MCF 10A (cell line): Measurements from ENCODE around the gene CAMK4. TPM values are rescaled to one million over a fixed set of nuclear protein-coding genes. Genes with fewer than 3 reads are reported as not detected.

Experiments
- BruUV-seq: library from RNA; stranded (reverse); fragments of 400-500 nt; replicated peaks from 2 replicates; lab custom pipeline; 2021; lab: Mats Ljungman, UMichigan
- CTCF ChIA-PET: fragments of 300-600 bp; sonication (Branson Sonifier 250); formaldehyde crosslinking; extraction: SDS; loops from one replicate; lab custom pipeline; 2021; ENCODE audit warnings: antibody characterized with exemption, inconsistent platforms; lab: Yijun Ruan, JAX
- POLR2A ChIA-PET: fragments of 300-600, 350-650 bp; sonication (Branson Sonifier 250); formaldehyde crosslinking; extraction: SDS; loops from one replicate; lab custom pipeline; 2020; ENCODE audit warnings: antibody characterized with exemption, inconsistent platforms; lab: Yijun Ruan, JAX
- DNase-seq: peaks from one replicate; pipeline ENCODE4 v3.0.0-alpha.2; 2018; ENCODE audit not compliant: unreplicated experiment
- H3K27ac Mint-ChIP-seq: one replicate; pipeline ENCODE4 v1.8.0; 2022; ENCODE audit warnings: mild to moderate bottlenecking, low read depth, mixed read lengths; ENCODE audit not compliant: unreplicated experiment
- H3K27me3 Mint-ChIP-seq: one replicate; pipeline ENCODE4 v1.8.0; 2022; ENCODE audit warnings: mixed read lengths; ENCODE audit not compliant: insufficient read depth, unreplicated experiment
- H3K36me3 Mint-ChIP-seq: one replicate; pipeline ENCODE4 v1.8.0; 2022; ENCODE audit warnings: mild to moderate bottlenecking, moderate library complexity, mixed read lengths; ENCODE audit not compliant: insufficient read depth, unreplicated experiment
- H3K4me1 Mint-ChIP-seq: one replicate; pipeline ENCODE4 v1.8.0; 2022; ENCODE audit warnings: mixed read lengths; ENCODE audit not compliant: insufficient read depth, unreplicated experiment
- H3K4me3 Mint-ChIP-seq: one replicate; pipeline ENCODE4 v1.8.0; 2022; ENCODE audit warnings: mild to moderate bottlenecking, moderate library complexity, mixed read lengths; ENCODE audit not compliant: unreplicated experiment
- H3K9me3 Mint-ChIP-seq: one replicate; pipeline ENCODE4 v1.8.0; 2022; ENCODE audit warnings: mixed read lengths; ENCODE audit not compliant: unreplicated experiment
- CTCF ChIP-seq: fragments of 200-600 bp; IDR thresholded peaks from one replicate; pipeline ENCODE4 v1.8.0; 2022; ENCODE audit warnings: antibody characterized with exemption, mild to moderate bottlenecking; ENCODE audit not compliant: unreplicated experiment
- intact Hi-C: fragments of 100-400 bp; cut with micrococcal nuclease; formaldehyde crosslinking; loops from 2 replicates; pipeline ENCODE4 v1.14.1; 2022
- total RNA-seq: library from RNA; stranded (reverse); gene quantifications from 2 replicates; pipeline ENCODE4 v1.2.3, GENCODE V29; 2022

The CAMK4 gene
- total RNA-seq, 1 experiment from 2014 or later: 0.21 TPM

GRCh38 chr5:111502956-111503355 lies 278.8 kb downstream of the CAMK4 start:
- ChIA-PET CTCF (no interaction called here), POLR2A (no interaction called here)
- peaks cover 14% of the 10 kb centered on the region for H3K4me1 Mint-ChIP-seq
- H3K9me3 Mint-ChIP-seq: no peaks in the 10 kb centered on the region
- no peaks in the 10 kb centered on the region for H3K27me3 Mint-ChIP-seq
- intact Hi-C loops: no loop called here
- peaks cover 35% of the 10 kb centered on the region for H3K36me3 Mint-ChIP-seq
- H3K27ac Mint-ChIP-seq: no peak overlapping the region
- no peak for DNase-seq
- no peak overlapping the region for H3K4me3 Mint-ChIP-seq
- no TSS peak for BruUV-seq
- TF ChIP-seq CTCF: no peak

- no peak for TF ChIP-seq CTCF
- ChIA-PET CTCF (interaction anchor here (0.6 to 0.8 kb wide), 2 partner anchors 75 to 320 kb away, joined by 3 read pairs; no protein-coding TSS in a partner anchor), POLR2A (interaction anchor here (0.6 to 3.6 kb wide), 3 partner anchors 9 to 1860 kb away, joined by 3 to 17 read pairs (median 3); no protein-coding TSS in a partner anchor)
- Mint-ChIP-seq H3K4me1 (peaks cover 23% of the 10 kb centered on the region), H3K9me3 (no peaks in the 10 kb centered on the region), H3K27ac (no peak overlapping the region), H3K4me3 (no peak overlapping the region), H3K27me3 (no peaks in the 10 kb centered on the region), H3K36me3 (peaks cover 17% of the 10 kb centered on the region)
- intact Hi-C loops: no loop called here
- DNase-seq: no peak
- no TSS peak for BruUV-seq
These were observed 280.9 kb downstream of the CAMK4 start for GRCh38 chr5:111505096-111505495.

GRCh38 chr5:111507276-111507675 lies 283.1 kb downstream of the CAMK4 start:
- ChIA-PET POLR2A (interaction anchor here (3.6 kb wide), 1 partner anchor 12 kb away, joined by 17 read pairs; no protein-coding TSS in a partner anchor), CTCF (interaction anchor here (0.9 kb wide), 1 partner anchor 24 kb away, joined by 3 read pairs; no protein-coding TSS in a partner anchor)
- Mint-ChIP-seq H3K27me3 (no peaks in the 10 kb centered on the region), H3K4me3 (no peak overlapping the region), H3K27ac (no peak overlapping the region), H3K4me1 (peaks cover 38% of the 10 kb centered on the region), H3K9me3 (no peaks in the 10 kb centered on the region), H3K36me3 (peaks cover 17% of the 10 kb centered on the region)
- TF ChIP-seq CTCF: no peak
- no peak for DNase-seq
- BruUV-seq: no TSS peak
- intact Hi-C loops: no loop called here

- H3K27ac Mint-ChIP-seq: no peak overlapping the region
- H3K9me3 Mint-ChIP-seq: no peaks in the 10 kb centered on the region
- peaks cover 13% of the 10 kb centered on the region for H3K36me3 Mint-ChIP-seq
- H3K4me1 Mint-ChIP-seq: peaks cover 47% of the 10 kb centered on the region
- intact Hi-C loops: no loop called here
- H3K27me3 Mint-ChIP-seq: no peaks in the 10 kb centered on the region
- DNase-seq: no peak
- POLR2A ChIA-PET: interaction anchor here (1.3 to 5.4 kb wide), 2 partner anchors 12 to 1820 kb away, joined by 3 to 105 read pairs; partner anchors contain the start of gene MAN2A1
- TF ChIP-seq CTCF: no peak
- BruUV-seq: no TSS peak
- CTCF ChIA-PET: interaction anchor here (0.9 kb wide), 1 partner anchor 639 kb away, joined by 4 read pairs; no protein-coding TSS in a partner anchor
- H3K4me3 Mint-ChIP-seq: no peak overlapping the region
These were observed 284.9 kb downstream of the CAMK4 start for GRCh38 chr5:111509119-111509518.
